ENCODE results near the gene GLP2R.
A peak's percentile ranks its signal among the peaks of the same experiment; 100 is the strongest.

GLP2R gene

DNA sequence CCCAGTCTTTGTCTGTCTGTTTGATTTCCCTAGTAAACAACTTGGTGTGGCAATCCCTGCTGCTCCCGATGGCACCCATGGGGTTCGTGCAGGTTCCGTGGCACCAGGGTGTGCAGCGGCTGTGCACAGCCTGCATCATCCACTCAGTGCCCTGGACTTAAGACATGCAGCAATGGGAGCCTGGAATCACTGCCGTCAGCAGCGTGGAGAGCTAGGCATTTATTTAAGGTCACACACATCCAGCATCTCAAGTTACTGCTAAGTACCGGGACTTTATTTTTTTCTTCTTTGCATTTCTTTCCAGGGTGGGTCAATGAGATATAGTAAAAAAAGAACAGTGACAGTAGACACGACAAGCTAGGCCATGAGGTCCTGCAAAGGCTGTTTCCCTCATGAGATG is 37.1 kb upstream of the GLP2R start:
- Mint-ChIP-seq H3K9me3 (no peaks in the 10 kb centered on the region), H3K36me3 (ENCODE audit: low read depth) (no peaks in the 10 kb centered on the region), H3K4me1 (peaks cover 38% of the 10 kb centered on the region), H3K27ac (peak overlapping the region in 2 of 3 experiments; percentile 18 to 21), H3K27me3 (ENCODE audit: low read depth) (no peaks in the 10 kb centered on the region), H3K4me3 (peak overlapping the region in 1 of 3 experiments; percentile 48)
- TF ChIP-seq, protein P1, sequence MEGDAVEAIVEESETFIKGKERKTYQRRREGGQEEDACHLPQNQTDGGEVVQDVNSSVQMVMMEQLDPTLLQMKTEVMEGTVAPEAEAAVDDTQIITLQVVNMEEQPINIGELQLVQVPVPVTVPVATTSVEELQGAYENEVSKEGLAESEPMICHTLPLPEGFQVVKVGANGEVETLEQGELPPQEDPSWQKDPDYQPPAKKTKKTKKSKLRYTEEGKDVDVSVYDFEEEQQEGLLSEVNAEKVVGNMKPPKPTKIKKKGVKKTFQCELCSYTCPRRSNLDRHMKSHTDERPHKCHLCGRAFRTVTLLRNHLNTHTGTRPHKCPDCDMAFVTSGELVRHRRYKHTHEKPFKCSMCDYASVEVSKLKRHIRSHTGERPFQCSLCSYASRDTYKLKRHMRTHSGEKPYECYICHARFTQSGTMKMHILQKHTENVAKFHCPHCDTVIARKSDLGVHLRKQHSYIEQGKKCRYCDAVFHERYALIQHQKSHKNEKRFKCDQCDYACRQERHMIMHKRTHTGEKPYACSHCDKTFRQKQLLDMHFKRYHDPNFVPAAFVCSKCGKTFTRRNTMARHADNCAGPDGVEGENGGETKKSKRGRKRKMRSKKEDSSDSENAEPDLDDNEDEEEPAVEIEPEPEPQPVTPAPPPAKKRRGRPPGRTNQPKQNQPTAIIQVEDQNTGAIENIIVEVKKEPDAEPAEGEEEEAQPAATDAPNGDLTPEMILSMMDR (IDR thresholded peaks at IDR 0.05; ENCODE audit: unreplicated experiment in 3 of 3): no peak

DNA sequence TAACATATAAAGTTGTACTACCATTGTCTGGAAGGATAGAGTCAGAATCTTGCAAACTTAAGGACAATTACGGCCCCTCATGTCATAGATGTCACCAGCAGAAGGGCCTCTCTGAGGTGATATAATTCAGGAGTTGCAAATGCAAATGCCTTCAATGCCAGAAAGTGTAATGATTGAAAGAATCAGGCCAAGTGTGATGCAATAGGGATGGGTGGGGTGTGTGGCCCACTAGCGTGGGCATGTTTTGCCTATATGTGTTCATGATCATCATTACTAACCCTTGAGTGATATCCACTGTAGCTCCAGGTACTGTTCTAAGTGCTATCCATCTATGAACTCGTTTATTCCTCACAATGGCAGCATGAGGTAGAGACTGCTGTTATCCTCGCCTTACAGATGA is 35.4 kb upstream of the GLP2R start:
- TF ChIP-seq, protein P1 (IDR thresholded peaks at IDR 0.05; ENCODE audit: unreplicated experiment in 3 of 3): no peak
- Mint-ChIP-seq H3K36me3 (ENCODE audit: low read depth) (no peaks in the 10 kb centered on the region), H3K27me3 (ENCODE audit: low read depth) (peaks cover 7% of the 10 kb centered on the region), H3K4me3 (peak overlapping the region in 2 of 3 experiments; percentile 35 to 71), H3K4me1 (peaks cover 43% of the 10 kb centered on the region), H3K27ac (no peak overlapping the region), H3K9me3 (no peaks in the 10 kb centered on the region)

DNA sequence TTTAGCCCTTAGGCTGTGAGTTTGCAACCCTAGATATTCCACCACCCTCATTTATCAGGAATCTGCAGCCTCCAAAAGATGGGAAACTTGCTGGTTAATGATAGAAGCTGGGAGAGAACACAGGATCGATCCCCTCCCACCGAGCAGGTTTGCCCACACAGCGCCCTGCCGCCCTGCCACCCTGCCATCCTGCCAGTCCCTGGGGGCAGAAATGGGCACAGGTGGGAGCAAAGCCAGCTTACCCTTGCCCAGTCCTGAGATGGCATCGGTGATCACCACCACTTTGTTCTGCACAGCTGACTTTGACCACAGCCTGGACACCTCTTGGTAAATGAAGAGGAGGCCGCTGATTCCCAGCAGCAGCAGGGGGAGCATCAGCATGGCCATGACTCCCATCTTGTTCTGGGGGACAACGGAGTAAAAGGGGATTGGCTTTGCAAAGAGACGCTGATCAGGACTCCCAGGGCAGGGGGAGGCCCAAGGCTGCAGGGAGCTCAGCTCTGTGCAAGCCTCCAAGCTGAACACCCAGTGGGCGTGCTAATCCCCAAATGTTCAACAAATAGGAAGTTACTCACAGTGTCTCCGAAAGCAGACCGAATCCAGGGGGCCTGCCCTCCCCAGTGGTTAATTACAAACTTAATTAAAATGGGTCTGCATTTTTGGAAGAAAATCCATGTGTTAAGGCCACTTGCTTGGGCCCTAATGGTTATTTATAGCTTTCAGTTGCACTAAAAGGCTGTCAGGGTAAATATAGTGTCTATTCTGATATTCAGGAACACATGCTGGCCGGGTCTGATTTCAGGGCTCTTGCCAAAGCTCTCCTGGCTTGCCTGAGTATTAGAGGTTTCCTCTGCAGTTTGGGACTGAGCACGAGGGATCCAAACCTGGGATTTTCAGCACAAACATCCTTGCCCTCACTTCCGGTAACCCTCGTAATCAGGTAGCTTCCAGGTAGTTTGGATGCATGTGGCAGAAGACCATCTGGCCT is 34.5 kb upstream of the GLP2R start, which contains the start of gene DHRS7C:
Gene DHRS7C, minus strand, starts transcription at position 704 of the 988 bp plus-strand sequence. Its CDS starts 308 bp downstream, at position 396.
- Mint-ChIP-seq H3K27ac (peak within 1 kb of the TSS; percentile 7 to 90 (median 72)), H3K4me3 (peak within 1 kb of the TSS in 2 of 3 experiments; percentile 43 to 71), H3K4me1 (peaks cover 43% of the 10 kb centered on the region), H3K36me3 (ENCODE audit: low read depth) (no peaks in the 10 kb centered on the region), H3K27me3 (ENCODE audit: low read depth) (peaks cover 14% of the 10 kb centered on the region), H3K9me3 (no peaks in the 10 kb centered on the region)
- TF ChIP-seq, protein P1 (IDR thresholded peaks at IDR 0.05; ENCODE audit: unreplicated experiment in 3 of 3): no peak

DNA sequence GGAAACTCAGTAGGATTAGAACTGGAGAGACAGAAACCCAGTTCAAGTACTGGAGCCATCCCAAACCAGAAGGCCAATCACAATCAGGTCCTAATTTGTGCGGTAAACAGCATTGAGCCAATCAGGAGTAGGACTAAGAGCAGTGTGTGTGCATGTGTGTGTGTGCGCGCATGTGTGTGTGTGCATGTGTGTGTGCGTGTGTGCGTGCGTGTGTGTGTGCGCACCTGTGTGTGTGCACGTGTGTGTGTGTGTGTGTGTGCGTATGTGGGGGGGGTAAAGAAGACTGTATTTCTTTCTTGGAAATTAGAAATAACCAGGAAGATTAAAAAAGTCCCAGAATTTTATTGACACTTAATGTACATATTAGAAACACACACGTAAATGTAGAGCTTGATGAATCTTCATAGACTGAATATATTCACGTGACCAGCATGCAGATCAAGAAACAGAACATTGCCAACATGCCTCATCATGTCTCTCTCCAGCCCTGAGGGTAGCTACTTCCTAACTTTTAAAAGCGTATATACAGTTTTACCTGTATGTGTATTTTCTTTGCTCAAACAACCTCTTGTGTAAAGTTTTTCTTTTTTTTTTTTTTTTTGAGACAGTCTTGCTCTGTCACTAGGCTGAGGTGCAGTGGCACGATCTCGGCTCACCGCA is 33.4 kb upstream of the GLP2R start:
- Mint-ChIP-seq H3K27ac (no peak overlapping the region), H3K27me3 (ENCODE audit: low read depth) (peaks cover 18% of the 10 kb centered on the region), H3K36me3 (ENCODE audit: low read depth) (no peaks in the 10 kb centered on the region), H3K9me3 (no peaks in the 10 kb centered on the region), H3K4me3 (no peak overlapping the region), H3K4me1 (peaks cover 43% of the 10 kb centered on the region)
- TF ChIP-seq, protein P1 (IDR thresholded peaks at IDR 0.05; ENCODE audit: unreplicated experiment in 3 of 3): no peak

DNA sequence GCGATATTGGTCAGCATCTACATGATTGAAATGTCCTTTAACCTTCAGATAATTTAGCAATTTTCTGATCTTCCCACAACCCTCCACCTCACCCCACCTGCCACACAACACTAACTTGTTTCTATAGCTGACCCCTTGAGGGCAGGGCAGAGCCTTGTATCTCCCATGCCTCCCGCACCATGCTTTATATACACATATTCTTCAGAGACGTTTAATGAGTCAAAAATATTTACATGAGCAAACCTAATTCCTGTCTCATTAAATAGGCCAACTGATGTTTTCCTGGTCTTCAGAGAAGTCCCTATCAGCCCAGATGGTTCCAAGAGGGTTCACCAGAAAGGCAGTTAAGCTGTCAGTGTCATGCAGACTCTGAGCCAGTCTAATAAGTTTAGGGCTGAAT is 27.7 kb upstream of the GLP2R start:
- H3K4me1 Mint-ChIP-seq: peaks cover 5% of the 10 kb centered on the region
- H3K4me3 Mint-ChIP-seq: no peak overlapping the region
- H3K27me3 Mint-ChIP-seq (ENCODE audit: low read depth): peaks cover 32% of the 10 kb centered on the region
- TF ChIP-seq, protein P1 (IDR thresholded peaks at IDR 0.05; ENCODE audit: unreplicated experiment in 3 of 3): no peak
- no peaks in the 10 kb centered on the region for H3K9me3 Mint-ChIP-seq
- H3K27ac Mint-ChIP-seq: no peak overlapping the region
- H3K36me3 Mint-ChIP-seq (ENCODE audit: low read depth): no peaks in the 10 kb centered on the region
